NCI-H1105 (cell line): ENCODE data around the gene CENPU.
"Not testable (repeated sequence)": the region's sequence is repeated elsewhere in the genome, so short reads cannot be mapped to it uniquely, and the experiment has no call there.

ENCODE experiments used
- DNase-seq: peaks from one replicate; lab custom pipeline; 2025; lab: John Stamatoyannopoulos, UW

CENPU gene

DNA sequence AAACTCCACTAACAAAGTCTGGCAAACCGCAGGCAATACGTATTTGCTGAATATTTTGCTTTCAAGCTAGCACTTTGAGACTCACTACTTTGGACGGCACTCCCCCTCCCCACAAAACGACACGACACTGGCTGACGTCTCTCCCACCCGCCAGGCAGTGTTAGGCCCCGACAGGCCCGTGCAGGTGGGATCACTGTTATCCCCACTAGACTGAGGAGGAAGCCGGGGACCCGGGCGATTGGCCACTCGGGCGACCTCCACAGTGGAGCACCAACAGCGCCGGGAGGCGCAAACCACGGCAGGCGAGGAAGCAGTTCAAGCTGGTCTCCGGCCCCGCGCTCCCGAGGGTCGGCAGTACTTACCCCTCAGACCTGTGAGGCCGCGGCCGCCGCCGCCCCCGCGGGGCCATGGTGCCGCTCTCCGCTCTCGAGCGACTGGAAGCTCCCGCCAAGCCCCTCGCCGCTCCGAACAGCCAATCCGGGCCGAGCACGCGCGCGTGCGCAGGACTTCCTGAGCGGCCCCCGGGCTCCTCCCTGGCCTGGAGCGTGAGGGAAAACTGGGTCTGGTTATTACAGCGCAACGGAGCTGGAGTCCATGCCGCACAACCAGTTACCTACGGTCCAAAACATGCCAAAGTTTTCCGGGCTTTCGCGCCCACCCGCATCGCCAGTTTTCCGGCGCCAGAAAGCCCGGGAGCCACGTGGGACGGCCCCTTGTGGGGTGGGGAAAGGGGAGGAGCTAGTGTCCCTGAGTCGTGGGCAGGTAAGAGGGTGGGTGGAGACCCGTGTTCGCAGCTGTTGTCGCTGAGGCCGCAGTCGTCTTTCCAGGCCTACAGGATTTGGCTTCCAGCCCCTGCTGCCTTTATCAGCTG lies at the start of gene CENPU:
Gene CENPU (minus strand): TSS at position 443 of the 871 bp plus-strand sequence. CDS start 34 bp downstream, at position 409.
- DNase-seq, result peak; percentile 93

- DNase-seq, result no peak
Observed at GRCh38 chr4:184782731-184783373, 49.0 kb upstream of the CENPU start.

DNA sequence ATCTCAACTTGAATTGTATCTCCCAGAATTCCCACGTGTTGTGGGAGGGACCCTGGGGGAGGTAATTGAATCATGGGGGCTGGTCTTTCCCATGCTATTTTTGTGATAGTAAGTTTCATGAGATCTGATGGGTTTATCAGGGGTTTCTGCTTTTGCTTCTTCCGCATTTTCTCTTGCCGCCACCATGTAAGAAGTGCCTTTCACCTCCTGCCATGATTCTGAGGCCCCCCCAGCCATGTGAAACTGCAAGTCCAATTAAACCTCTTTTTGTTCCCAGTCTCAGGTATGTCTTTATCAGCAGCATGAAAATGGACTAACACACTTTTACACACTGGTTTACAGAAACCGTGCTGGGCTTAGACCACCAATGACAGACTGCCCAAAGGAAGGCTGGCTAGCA lies 45.3 kb upstream of the CENPU start:
- not testable (repeated sequence) for DNase-seq

- no peak for DNase-seq
Observed at GRCh38 chr4:184778325-184778724, 44.4 kb upstream of the CENPU start.

GRCh38 chr4:184776821-184777220 lies 42.9 kb upstream of the CENPU start:
- DNase-seq, result no peak

- DNase-seq, result no peak
Observed at GRCh38 chr4:184775854-184776555, 42.1 kb upstream of the CENPU start.

GRCh38 chr4:184774152-184774551 lies 40.3 kb upstream of the CENPU start:
- DNase-seq, result no peak

DNA sequence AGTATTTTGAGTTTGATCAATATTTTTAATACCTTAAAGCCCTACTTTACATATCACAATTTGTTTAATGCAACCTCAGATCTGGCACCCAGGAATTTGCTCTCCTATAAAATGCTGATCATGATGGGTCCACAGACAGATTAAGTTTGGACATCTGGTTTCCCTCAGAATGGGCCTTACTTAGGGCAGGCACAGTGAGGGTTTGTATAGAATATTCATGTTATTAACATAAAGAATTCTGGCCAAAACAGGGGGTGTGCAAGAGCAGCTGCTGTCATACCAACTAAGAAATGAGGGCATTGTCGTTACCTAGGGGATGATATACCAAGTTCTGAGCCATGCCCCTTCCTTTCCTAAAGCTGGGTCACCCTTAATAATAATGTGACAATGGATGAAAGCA lies 37.5 kb upstream of the CENPU start:
- DNase-seq, result no peak

- no peak for DNase-seq
Observed at GRCh38 chr4:184769141-184769765, 35.4 kb upstream of the CENPU start.

GRCh38 chr4:184768296-184768695 lies 34.4 kb upstream of the CENPU start:
- DNase-seq, result no peak

DNA sequence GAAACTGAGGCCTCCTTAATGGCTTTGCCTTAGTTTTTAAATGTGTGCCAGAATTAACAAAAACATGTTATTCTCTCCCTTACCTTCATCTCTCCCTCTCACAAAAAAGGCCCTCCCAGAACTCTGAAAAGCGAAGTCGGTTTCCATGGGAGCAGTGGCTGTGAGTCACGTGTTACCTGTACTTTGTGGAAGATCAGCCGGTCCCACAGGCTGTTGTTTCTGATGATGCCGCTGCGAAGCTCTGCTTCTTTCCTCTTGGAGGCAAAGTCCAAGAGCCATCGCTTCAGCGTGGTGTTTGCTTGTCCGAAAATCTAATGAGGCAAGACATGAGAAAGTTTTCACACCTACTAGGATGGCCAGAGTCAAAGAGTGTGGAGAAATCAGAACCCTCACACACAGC lies 32.5 kb upstream of the CENPU start:
- DNase-seq, result no peak

DNA sequence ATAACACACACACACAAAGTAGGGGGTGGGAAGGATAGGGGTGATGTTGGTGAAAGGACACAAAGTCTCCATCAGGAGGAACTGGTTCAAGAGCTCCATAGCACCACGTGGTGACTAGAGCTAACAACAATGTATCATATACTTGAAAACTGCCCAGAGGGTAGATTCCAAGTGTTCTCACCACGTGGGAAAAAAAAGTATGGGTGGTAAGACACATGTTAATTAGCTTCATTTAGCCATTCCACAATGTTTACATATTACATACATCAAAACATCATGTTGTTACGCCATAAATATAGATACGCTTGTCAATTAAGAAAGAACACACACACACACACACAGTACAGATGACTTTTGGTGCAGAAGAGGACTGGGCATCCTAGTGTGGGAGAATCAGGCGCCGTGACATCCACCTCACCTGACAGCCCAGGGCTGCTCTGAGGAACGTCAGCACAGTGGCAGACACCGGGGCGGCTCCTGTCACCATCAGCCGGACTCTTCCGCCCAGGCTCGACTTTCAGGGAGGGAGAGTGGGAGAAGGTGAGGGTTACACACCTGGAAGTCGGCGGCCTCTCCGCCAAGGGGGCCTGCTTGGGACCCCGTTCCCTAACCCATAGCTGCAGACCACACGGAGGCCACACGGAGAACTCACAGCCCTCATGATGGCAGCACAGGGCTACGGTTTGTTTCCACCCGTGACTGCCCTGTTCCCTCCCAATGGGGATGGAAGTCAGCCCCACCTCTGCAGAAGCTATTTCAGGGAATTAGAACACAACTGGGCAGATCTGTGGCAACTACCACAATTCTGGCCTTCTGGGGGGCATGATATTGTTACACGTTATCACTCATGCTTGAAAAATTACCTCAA lies 31.8 kb upstream of the CENPU start:
- DNase-seq, result no peak

GRCh38 chr4:184764601-184765000 lies 30.7 kb upstream of the CENPU start:
- DNase-seq, result no peak

DNA sequence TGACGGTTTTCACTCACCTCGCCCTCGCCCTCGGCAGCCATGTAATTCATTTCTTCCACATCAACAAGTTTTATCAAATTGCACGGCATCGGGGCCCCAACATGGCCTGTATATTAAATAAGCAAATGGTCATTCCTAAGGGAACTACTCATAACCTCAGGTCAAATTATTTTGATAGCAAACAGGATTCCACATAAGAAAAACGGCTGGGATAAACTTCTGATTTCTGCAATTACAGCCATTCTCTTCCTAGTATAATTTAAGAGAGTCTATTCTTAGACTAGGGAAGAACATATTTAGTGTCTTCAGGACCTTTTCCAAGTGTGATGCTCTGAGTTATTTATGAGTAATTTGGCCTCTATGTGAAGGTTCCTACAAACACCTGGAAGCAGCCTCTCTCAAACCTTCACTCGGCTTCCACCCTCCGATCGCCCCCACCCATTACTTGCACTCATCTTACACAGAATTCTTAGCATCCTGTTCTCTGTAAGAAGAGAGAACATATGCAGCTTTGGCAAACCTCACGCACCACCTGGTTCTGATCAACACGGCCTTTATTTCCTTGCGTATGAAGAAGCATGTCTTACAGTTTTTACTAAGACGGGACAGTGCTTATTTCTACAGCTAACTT lies 29.4 kb upstream of the CENPU start:
- DNase-seq, result no peak

- no peak for DNase-seq
Observed at GRCh38 chr4:184762100-184762499, 28.2 kb upstream of the CENPU start.

GRCh38 chr4:184760681-184761080 lies 26.8 kb upstream of the CENPU start:
- no peak for DNase-seq

DNA sequence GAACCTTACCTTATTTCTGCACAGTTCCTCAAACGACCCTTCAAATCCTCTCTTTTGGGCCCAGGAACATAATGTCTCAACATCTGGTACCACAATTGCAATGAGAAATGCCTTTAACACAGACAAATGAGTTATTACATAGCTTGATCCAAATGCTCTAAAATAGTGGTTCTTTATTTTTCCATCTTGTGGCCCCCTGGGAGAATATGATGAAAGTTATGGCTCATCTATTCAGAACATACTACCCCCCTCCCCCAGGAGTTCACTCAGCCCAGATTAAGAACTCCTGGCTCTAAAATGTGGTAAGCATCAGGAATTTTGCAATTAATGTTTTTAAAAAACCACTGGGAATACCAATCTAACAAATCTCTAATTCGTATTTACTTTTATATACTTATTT lies 23.9 kb upstream of the CENPU start:
- no peak for DNase-seq

- no peak for DNase-seq
Observed at GRCh38 chr4:184756399-184756798, 22.5 kb upstream of the CENPU start.

- no peak for DNase-seq
Observed at GRCh38 chr4:184755278-184755677, 21.4 kb upstream of the CENPU start.

DNA sequence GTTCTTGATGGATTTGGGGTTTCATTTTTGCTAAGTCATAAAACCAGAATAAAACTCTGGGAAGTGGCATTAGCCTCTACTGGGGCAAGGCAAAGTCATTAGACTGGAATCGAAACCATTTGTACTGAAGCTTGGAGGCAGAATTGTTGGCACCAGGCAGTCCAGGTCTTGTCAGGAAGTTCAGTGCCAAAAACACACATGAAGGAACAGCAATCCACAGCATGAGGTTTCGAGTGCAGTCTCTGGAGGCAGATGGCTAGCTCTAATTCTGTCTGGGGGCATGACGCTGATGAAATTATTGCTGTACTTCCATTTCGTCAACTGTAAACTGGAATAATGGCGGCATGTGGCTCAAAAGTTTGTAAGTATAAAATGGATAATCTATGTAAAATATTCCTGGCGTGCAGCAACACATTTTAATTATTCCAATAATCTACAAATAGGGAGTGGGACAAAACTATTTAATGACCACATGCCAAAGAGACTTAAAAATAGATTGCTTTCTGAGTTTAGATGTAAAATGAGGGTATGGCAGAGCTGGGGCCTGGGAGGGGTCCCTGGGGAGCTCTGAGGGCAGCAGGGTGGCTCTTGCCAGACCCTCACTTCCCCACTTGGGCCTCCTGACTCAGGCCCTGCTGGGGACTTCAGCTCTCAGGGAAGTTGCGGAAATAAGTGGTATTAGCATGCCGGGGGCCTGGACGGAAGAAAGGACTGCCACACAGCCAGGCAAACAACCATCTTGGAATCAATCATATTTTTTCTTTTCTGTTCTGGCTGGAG lies 18.8 kb upstream of the CENPU start:
- DNase-seq, result no peak
